ENCODE data around the gene PDXDC1.
"Not testable (repeated sequence)": the region's sequence is repeated elsewhere in the genome, so short reads cannot be mapped to it uniquely, and the experiment has no call there.

GRCh38 chr16:15076161-15076560 is 101.3 kb downstream of the PDXDC1 start:
- TF ChIP-seq CTCF (IDR thresholded peaks at IDR 0.05; ENCODE audit: low read depth, low read length); EZH2phosphoT487 (IDR thresholded peaks at IDR 0.05; ENCODE audit: low read depth): not testable (repeated sequence)

Data from OCI-LY3 (cell line).